Endothelial cell of umbilical vein (primary cell): ENCODE data around the gene SAMD4A. TPM values are rescaled to one million over a fixed set of nuclear protein-coding genes. Genes with fewer than 3 reads are reported as not detected.
A peak's percentile ranks its signal among the peaks of the same experiment; 100 is the strongest.

ENCODE experiments used
- BruUV-seq: library from RNA; stranded (reverse); fragments of 400-500 nt; replicated peaks from 2 replicates; lab custom pipeline; 2021; lab: Mats Ljungman, UMichigan
- CTCF ChIA-PET: fragments of 300-600, 350-600 bp; sonication (Branson Sonifier 250); formaldehyde crosslinking; loops from one replicate; lab custom pipeline; 2021; ENCODE audit warnings: antibody characterized with exemption, inconsistent platforms; lab: Charles Lee
- POLR2A ChIA-PET: fragments of 300-600, 350-600 bp; sonication (Branson Sonifier 250); formaldehyde crosslinking; loops from one replicate; lab custom pipeline; 2021; ENCODE audit warnings: antibody characterized with exemption, inconsistent platforms; lab: Charles Lee
- DNase-seq: peaks from one replicate; pipeline ENCODE4 v3.0.0-alpha.2; 2011; ENCODE audit warnings: low read depth, low spot score
- FAIRE-seq: peaks from 2 replicates; lab custom pipeline; 2011; peaks lifted over from hg19 to GRCh38; lab: Jason Lieb, UNC
- H2AFZ ChIP-seq: 2 replicates; pipeline ENCODE4 v1.6.0; 2012; ENCODE audit warnings: low read depth, low read length, control low read depth, inconsistent platforms
- H3K27ac ChIP-seq: 2 replicates; pipeline ENCODE4 v1.5.1; 2011; ENCODE audit warnings: low read depth, mild to moderate bottlenecking, control low read depth, low read length, moderate library complexity; ENCODE audit not compliant: insufficient read depth
- H3K27me3 ChIP-seq, 2 experiments: 2 replicates each; pipeline versions ENCODE4 v1.6.0 to v1.6.1; 2011; ENCODE audit warnings: low read length in 2 of 2, mixed read lengths in 1 of 2; ENCODE audit not compliant: control insufficient read depth in 2 of 2, insufficient read depth in 2 of 2
- H3K36me3 ChIP-seq, 2 experiments: 2 replicates in 1 of 2; 3 replicates in 1 of 2; pipeline ENCODE4 v1.5.1; 2011; ENCODE audit warnings: low read length in 2 of 2, mild to moderate bottlenecking in 1 of 2, moderate library complexity in 1 of 2; ENCODE audit not compliant: control insufficient read depth in 2 of 2, insufficient read depth in 2 of 2; ENCODE audit errors: extremely low read depth in 1 of 2
- H3K4me1 ChIP-seq: 3 replicates; pipeline ENCODE4 v1.5.1; 2011; ENCODE audit warnings: mild to moderate bottlenecking, low read length; ENCODE audit not compliant: control insufficient read depth, insufficient read depth; ENCODE audit errors: extremely low read depth
- H3K4me2 ChIP-seq: 2 replicates; pipeline ENCODE4 v1.6.1; 2011; ENCODE audit warnings: low read length, control low read depth, mixed read lengths; ENCODE audit not compliant: insufficient read depth
- H3K4me3 ChIP-seq, 3 experiments: fragments of 200-600 bp in 1 of 3; sonication (generic), shearing (Covaris generic) in 1 of 3; replicated peaks in 1 of 3; 2 replicates each; pipeline ENCODE4 v1.5.1; 2011 to 2016; ENCODE audit warnings: control low read depth in 3 of 3, low read length in 3 of 3, mild to moderate bottlenecking in 2 of 3, inconsistent platforms in 1 of 3, low read depth in 1 of 3, moderate library complexity in 1 of 3; ENCODE audit not compliant: insufficient read depth in 1 of 3
- H3K79me2 ChIP-seq: 2 replicates; pipeline ENCODE4 v1.6.0; 2012; ENCODE audit warnings: low read length, inconsistent platforms; ENCODE audit not compliant: control insufficient read depth, insufficient read depth
- H3K9ac ChIP-seq: replicated peaks from 2 replicates; pipeline ENCODE3; 2011; ENCODE audit warnings: low read length, control low read depth; ENCODE audit not compliant: insufficient read depth; ENCODE audit errors: extremely low read depth
- H3K9me1 ChIP-seq: replicated peaks from 3 replicates; pipeline ENCODE4 v1.6.0; 2011; ENCODE audit warnings: mild to moderate bottlenecking, low read length; ENCODE audit not compliant: control insufficient read depth, insufficient read depth; ENCODE audit errors: extremely low read depth
- H3K9me3 ChIP-seq: replicated peaks from 2 replicates; pipeline ENCODE4 v1.5.1; 2012; ENCODE audit warnings: low read length, inconsistent platforms; ENCODE audit not compliant: control insufficient read depth, insufficient read depth
- H4K20me1 ChIP-seq: replicated peaks from 2 replicates; pipeline ENCODE3; 2011; ENCODE audit warnings: mild to moderate bottlenecking, low read length; ENCODE audit not compliant: control insufficient read depth, insufficient read depth; ENCODE audit errors: extremely low read depth
- EZH2 ChIP-seq: IDR thresholded peaks from 2 replicates; pipeline ENCODE4 v1.6.1; 2012; ENCODE audit warnings: borderline replicate concordance, low read depth, mild to moderate bottlenecking, moderate library complexity, low read length, inconsistent platforms; ENCODE audit not compliant: severe bottlenecking
- FOS ChIP-seq: IDR thresholded peaks from 2 replicates; pipeline ENCODE4 v1.6.1; 2011; ENCODE audit warnings: mild to moderate bottlenecking, low read length, moderate library complexity, borderline replicate concordance; ENCODE audit not compliant: insufficient read depth
- GATA2 ChIP-seq: IDR thresholded peaks from 2 replicates; pipeline ENCODE4 v1.7.0; 2011; ENCODE audit warnings: low read depth, mild to moderate bottlenecking, moderate library complexity, mixed read lengths, low read length; ENCODE audit not compliant: insufficient read length, insufficient read depth
- JUN ChIP-seq: IDR thresholded peaks from 2 replicates; pipeline ENCODE4 v1.6.1; 2011; ENCODE audit warnings: borderline replicate concordance, low read depth; ENCODE audit not compliant: insufficient read length, insufficient read depth
- MYC ChIP-seq: IDR thresholded peaks from one replicate; pipeline ENCODE4 v1.6.1; 2011; ENCODE audit warnings: mild to moderate bottlenecking, low read depth, low read length
- POLR2A ChIP-seq: IDR thresholded peaks from 2 replicates; pipeline ENCODE4 v1.6.1; 2012; ENCODE audit warnings: low read depth, mild to moderate bottlenecking, control low read depth, low read length
- POLR2AphosphoS5 ChIP-seq: IDR thresholded peaks from 2 replicates; pipeline ENCODE4 v1.6.1; 2012; ENCODE audit warnings: low read depth, mild to moderate bottlenecking, control low read depth, low read length, moderate library complexity; ENCODE audit not compliant: insufficient read depth
- dilution Hi-C: fragments of 300-500 bp; cut with MboI; formaldehyde crosslinking; loops from one replicate; pipeline ENCODE4 v1.15.0; 2019; ENCODE audit warnings: low sequenced_read_pairs; ENCODE audit not compliant: extremely low pct_ligation_motif_present
- intact Hi-C: fragments of 100-400 bp; cut with micrococcal nuclease; formaldehyde crosslinking; loops from one replicate; pipeline ENCODE4 v1.10.0; 2022
- polyA plus RNA-seq, 4 experiments: library from polyadenylated mRNA; depleted of rRNA in 3 of 4; stranded (reverse) in 3 of 4; unstranded in 1 of 4; fragments of >200 nt; gene quantifications; 2 replicates each; pipeline versions ENCODE4 v1.2.1 to v1.2.3, GENCODE V29; 2011 to 2012; ENCODE audit warnings: missing spikeins in 1 of 4
- total RNA-seq: library from RNA; stranded (reverse); gene quantifications from 2 replicates; pipeline ENCODE4 v1.2.3, GENCODE V29; 2021
- TF ChIP-seq, protein P1 (sequence below), 2 donors: IDR thresholded peaks; 1 replicate in 1 of 2; 2 replicates in 1 of 2; pipeline ENCODE4 v1.5.1; 2011; ENCODE audit warnings: low read length in 2 of 2, mild to moderate bottlenecking in 2 of 2, moderate library complexity in 2 of 2, control low read depth in 1 of 2, inconsistent platforms in 1 of 2, low read depth in 1 of 2; ENCODE audit not compliant: insufficient read depth in 1 of 2; ENCODE audit errors: extremely low read depth in 1 of 2
- TF ChIP-seq, protein P2 (sequence below): IDR thresholded peaks from 2 replicates; pipeline ENCODE4 v1.6.1; 2011; ENCODE audit not compliant: insufficient read depth, insufficient read length

SAMD4A gene
- total and polyA plus RNA-seq, 2 donors (not counting 3 experiments of a cell fraction or from before 2014, with no cell fraction given) = 37.7 to 95.3 TPM

DNA sequence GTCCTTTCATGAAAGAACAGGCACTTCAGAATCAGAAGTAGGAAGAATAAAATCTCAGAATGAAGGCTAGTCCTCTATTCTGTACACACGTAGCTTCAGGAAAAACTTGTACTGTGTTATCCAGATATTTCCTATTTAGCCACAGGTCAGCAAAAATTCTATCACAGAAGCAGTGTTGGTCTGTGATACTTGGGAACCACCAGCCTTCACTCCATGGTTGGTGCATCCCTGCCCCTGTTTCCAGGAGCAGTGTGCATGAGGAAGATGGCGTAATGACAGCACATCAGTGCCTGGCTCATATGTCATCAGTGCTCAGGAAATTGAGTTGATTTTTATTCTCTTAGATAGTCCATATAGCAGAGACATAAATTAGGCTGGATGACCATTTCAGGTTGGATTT lies 87.7 kb downstream of the SAMD4A start:
- Histone ChIP-seq H2AFZ (no peak overlapping the region), H3K9ac (peak overlapping the region; percentile 100), H3K27me3 (no peaks in the 10 kb centered on the region), H3K9me1 (no peaks in the 10 kb centered on the region), H4K20me1 (no peaks in the 10 kb centered on the region), H3K4me1 (peaks cover 64% of the 10 kb centered on the region), H3K79me2 (peaks cover 70% of the 10 kb centered on the region), H3K9me3 (no peaks in the 10 kb centered on the region), H3K4me3 (peak overlapping the region in 1 of 3 experiments; percentile 38), H3K36me3 (no peaks in the 10 kb centered on the region), H3K4me2 (peak overlapping the region; percentile 81), H3K27ac (peak overlapping the region; percentile 100)
- intact Hi-C loops (loop anchor here (1.0 kb wide), 6 partner anchors 23 to 166 kb away; partner anchors contain the start of gene GMFB), dilution Hi-C loops (no loop called here)
- POLR2A ChIA-PET = interaction anchor here (0.6 to 4.3 kb wide), 16 partner anchors 9 to 118 kb away, joined by 3 to 29 read pairs (median 4); partner anchors contain the start of gene SAMD4A
- FAIRE-seq = no peak
- no peak for TF ChIP-seq EZH2
- TF ChIP-seq MYC = no peak
- no peak for TF ChIP-seq POLR2A
- TF ChIP-seq GATA2 = no peak
- TF ChIP-seq JUN = no peak
- TF ChIP-seq FOS = no peak
- TF ChIP-seq, protein P1, sequence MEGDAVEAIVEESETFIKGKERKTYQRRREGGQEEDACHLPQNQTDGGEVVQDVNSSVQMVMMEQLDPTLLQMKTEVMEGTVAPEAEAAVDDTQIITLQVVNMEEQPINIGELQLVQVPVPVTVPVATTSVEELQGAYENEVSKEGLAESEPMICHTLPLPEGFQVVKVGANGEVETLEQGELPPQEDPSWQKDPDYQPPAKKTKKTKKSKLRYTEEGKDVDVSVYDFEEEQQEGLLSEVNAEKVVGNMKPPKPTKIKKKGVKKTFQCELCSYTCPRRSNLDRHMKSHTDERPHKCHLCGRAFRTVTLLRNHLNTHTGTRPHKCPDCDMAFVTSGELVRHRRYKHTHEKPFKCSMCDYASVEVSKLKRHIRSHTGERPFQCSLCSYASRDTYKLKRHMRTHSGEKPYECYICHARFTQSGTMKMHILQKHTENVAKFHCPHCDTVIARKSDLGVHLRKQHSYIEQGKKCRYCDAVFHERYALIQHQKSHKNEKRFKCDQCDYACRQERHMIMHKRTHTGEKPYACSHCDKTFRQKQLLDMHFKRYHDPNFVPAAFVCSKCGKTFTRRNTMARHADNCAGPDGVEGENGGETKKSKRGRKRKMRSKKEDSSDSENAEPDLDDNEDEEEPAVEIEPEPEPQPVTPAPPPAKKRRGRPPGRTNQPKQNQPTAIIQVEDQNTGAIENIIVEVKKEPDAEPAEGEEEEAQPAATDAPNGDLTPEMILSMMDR (IDR thresholded peaks at IDR 0.05; ENCODE audit: extremely low read depth in 1 of 2, insufficient read depth in 1 of 2, low read depth in 1 of 2, low read length in 2 of 2) = no peak
- TF ChIP-seq POLR2AphosphoS5 = no peak
- TF ChIP-seq, protein P2, sequence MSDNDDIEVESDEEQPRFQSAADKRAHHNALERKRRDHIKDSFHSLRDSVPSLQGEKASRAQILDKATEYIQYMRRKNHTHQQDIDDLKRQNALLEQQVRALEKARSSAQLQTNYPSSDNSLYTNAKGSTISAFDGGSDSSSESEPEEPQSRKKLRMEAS = no peak
- BruUV-seq = no TSS peak
- CTCF ChIA-PET = interaction anchor here (0.6 to 3.7 kb wide), 16 partner anchors 9 to 119 kb away, joined by 3 to 42 read pairs (median 6); partner anchors contain the start of gene SAMD4A
- DNase-seq = no peak
